COLO668 (cell line): ENCODE data around the gene NT5C3B.
A peak's percentile ranks its signal among the peaks of the same experiment; 100 is the strongest.
"Not testable (repeated sequence)": the region's sequence is repeated elsewhere in the genome, so short reads cannot be mapped to it uniquely, and the experiment has no call there.

Experiments used
- DNase-seq: peaks from one replicate; lab custom pipeline; 2025; ENCODE audit not compliant: unreplicated experiment; lab: John Stamatoyannopoulos, UW

The NT5C3B gene

GRCh38 chr17:41835800-41836549, at the start of gene NT5C3B:
TSS of gene NT5C3B (minus strand) at chr17:41836232. CDS start at chr17:41836193, 39 bp downstream.
- no peak for DNase-seq

DNA sequence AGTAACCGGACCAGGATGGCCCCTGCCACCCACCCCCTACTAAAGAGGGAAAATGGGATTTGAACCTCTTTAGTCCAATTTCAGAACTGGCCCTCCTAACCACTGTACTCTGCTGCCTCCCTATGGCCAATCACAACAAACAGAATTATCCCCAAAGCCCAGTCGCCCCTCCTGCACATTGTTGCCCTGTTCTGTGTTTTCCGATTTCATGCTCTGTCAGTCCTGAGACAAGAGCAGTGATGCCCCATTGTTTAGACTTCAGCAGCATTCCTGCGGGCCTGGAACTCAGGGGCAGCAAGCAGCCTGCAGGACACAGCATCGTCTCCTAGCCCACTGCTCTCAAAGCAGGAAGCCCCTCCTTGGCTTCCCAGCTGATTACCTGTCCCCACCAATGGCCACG, 49.7 kb upstream of the NT5C3B start:
- no peak for DNase-seq

- DNase-seq, result no peak
Observed at GRCh38 chr17:41882756-41883155, 46.7 kb upstream of the NT5C3B start.

- no peak for DNase-seq
Observed at GRCh38 chr17:41880130-41880529, 44.1 kb upstream of the NT5C3B start.

DNA sequence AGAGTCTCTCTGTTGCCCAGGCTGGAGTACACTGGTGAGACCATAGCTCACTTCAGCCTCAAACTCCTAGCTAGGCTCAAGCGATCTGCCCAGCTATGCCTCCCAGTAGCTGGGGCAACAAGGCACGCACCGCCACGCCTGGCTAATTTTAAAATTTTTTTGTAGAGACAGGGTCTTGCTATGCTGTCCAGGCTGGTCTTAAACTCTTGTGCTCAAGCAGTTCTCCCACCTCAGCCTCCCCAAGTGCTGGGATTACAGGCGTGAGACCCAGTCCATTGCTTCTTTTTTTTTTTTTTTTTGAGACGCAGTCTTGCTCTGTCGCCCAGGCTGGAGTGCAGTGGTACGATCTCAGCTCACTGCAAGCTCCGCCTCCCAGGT, 38.2 kb upstream of the NT5C3B start:
- DNase-seq, result not testable (repeated sequence)

DNA sequence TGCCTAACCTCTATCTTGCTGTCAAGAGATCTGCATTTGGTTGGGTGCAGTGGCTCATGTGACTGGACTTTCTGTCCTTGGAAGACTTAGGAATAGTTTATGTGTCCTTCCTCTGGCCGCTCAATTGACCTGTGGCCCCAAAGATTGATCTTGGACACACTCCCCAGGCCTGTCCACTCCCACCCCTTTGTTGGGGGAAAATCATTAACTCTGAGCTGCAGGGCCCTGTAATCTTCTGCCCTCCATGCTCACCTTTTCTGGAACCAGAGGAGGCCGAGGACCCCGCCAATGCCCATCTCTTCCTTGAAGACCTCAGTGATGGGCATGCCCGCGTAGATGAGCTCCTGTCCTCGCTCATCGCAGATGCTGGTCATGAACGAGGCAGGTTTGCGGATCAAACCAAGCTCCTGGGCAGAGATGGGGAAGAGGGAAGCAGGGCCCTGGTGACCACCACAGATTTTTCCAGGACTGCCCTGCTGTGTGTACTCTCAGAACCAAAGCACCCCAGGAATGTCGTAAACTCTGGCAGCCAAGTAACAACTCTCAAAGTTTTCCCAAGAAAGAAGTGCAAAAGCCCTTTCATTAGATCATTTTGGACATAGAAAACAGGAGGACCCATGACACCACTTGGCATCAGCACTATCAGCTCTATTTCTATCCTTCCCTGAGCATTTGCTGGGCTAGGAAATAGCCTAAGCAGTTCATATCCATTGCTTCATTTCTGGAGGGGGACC, 37.7 kb upstream of the NT5C3B start:
- DNase-seq, result no peak

DNA sequence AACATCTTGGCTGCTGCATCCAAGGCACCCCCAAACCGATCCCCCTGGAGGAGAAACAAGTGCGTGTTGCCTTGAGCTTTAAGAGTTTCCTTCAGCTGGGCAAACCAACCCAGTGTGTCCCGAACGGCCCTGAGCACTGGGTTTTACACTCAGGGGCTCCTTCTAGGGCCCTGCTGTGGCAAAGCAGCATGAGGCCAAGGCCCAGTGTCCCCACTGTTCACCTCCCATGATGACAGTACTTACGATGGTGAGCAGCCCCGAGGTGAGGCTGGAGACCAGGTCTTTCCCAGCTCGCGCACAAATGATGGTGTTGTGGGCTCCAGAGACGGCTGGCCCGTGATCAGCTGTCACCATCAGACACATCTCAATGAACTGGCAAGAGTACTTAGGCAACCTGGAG, 35.8 kb upstream of the NT5C3B start:
- DNase-seq, result no peak

DNA sequence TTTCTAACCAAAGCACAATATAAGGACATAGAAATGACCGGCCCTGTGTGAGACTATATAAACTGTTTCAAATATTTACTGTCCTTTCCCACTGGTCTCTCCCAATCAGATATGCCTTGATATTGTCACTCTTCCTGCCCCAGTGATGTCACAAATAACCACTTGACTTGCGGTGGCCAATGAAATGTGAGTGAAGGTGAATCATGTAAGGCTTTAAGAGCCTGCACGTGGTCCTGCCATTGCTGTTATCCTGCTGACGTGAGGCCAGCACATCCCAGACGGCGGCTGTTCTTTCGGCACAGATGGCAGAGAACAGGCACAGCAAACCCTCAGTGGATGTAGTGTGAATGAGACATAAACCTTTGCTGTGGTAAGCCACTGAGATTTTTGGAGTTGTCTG, 34.6 kb upstream of the NT5C3B start:
- no peak for DNase-seq

DNA sequence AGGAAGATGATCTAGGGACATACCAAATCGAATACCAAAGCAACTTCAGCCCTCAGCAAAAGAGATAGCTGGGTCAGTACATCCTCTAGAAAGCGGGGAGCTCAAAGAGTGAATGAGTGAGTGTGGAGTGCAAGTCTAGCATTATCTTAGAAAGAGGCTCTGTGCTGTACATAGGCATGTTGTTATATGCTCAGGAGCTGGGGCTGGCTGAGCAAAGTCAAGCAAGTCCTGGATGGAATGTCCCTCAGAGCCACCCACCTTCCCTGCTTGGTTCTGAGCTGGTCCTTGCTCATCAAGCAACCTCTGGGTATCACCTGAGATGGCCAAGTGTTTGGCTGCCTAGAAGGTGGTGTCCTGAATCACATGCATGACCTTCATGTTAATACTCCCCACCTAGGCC, 34.1 kb upstream of the NT5C3B start:
- no peak for DNase-seq

GRCh38 chr17:41869426-41869825, 33.4 kb upstream of the NT5C3B start:
- DNase-seq, result no peak

DNA sequence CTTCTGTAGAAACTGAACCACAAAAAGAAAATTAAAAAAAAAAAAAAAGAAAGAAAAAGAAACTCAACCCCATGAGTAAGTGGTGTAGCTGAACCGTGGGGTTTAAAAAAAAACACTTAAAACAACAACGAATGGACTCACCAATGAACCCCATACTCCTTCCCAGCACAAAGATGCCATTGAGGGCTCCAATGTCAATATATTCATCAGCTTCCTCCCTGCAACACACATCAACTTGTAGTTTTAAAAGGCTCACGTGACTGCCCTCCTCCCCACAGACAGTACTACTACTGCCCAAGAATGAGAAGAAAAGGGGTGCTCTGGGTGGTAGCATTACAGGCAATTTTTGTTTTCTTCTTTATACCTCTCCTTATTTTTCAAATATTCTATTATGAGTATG, 32.5 kb upstream of the NT5C3B start:
- no peak for DNase-seq

DNA sequence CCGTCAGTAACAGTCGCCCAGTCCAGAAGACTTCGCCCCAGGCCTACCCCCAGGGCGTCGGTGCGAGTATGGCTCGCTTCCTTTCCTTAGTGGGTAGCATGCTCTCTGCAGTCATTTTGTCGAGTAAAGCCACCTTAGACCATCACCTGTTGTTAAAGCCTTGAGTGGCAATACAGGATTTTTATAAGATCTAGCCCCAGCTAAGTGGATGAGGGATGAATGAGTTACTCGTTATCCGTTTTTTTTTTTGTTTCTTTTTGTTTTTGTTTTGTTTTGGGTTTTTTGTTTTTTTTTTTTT, 29.5 kb upstream of the NT5C3B start:
- DNase-seq, result no peak

GRCh38 chr17:41864836-41865595, 29.0 kb upstream of the NT5C3B start, which contains the start of gene KLHL11:
TSS of gene KLHL11 (minus strand) at chr17:41865423. CDS start at chr17:41865370, 53 bp downstream.
- peak; percentile 88 for DNase-seq

DNA sequence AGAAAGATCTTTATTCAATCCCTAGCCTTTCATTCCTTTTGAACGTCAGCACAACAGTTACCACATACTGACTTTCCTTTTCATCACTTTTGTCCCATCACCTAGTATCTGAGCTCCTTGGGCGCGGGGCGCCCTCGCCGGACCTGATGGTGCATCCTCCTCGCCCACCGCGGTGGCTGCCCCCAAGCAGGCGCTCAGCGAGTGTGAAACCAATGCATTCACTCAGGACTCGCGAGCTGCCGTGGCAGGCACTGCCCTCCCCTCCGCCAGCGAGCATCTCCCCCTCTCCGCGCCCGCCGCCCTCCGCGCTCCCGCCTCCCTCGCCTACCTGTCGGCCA, 28.4 kb upstream of the NT5C3B start:
- DNase-seq, result no peak

GRCh38 chr17:41863074-41863848, 27.2 kb upstream of the NT5C3B start:
- no peak for DNase-seq

- no peak for DNase-seq
Observed at GRCh38 chr17:41860254-41860931, 24.4 kb upstream of the NT5C3B start.

GRCh38 chr17:41851382-41851781, 15.3 kb upstream of the NT5C3B start:
- DNase-seq, result not testable (repeated sequence)

GRCh38 chr17:41849251-41849990, 13.4 kb upstream of the NT5C3B start:
- no peak for DNase-seq

GRCh38 chr17:41848788-41849187, 12.8 kb upstream of the NT5C3B start:
- DNase-seq, result no peak

DNA sequence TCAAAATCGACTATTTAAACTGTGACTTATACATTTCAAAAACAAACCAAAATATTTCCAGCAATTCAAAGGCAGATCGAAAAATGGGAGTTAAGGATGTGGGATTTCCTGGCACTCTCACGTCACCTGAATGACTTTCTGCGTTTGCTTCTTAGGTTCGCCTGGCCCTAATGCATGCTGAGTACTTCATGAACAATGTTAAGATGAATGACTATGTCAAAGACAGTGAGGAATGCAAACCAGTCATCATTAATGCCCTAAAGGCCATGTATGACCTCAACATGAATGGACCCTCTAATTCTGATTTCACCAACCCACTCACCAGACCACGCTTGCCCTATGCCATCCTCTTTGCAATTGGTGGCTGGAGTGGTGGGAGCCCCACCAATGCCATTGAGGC, 8.9 kb upstream of the NT5C3B start:
- DNase-seq, result no peak
